Gastrocnemius medialis (tissue), 4 donors: ENCODE measurements around the gene EDARADD.

Experiments used
- CTCF ChIP-seq, 5 experiments: fragments of 450-650 bp in 3 of 5; fragments of 200-600 bp in 2 of 5; sonication (generic) in 2 of 5; IDR thresholded peaks in 4 of 5; conservative IDR thresholded peaks in 1 of 5; 1 replicate in 4 of 5; 2 replicates in 1 of 5; pipeline ENCODE4 v1.5.1; 2016 to 2019; ENCODE audit warnings: antibody characterized with exemption in 5 of 5, mild to moderate bottlenecking in 3 of 5, moderate library complexity in 3 of 5
- POLR2A ChIP-seq, 2 donors: fragments of 450-650 bp; IDR thresholded peaks; one replicate each; pipeline ENCODE4 v1.6.1; 2017; ENCODE audit warnings: antibody characterized with exemption in 2 of 2, mild to moderate bottlenecking in 2 of 2, moderate library complexity in 2 of 2

- no peak for TF ChIP-seq CTCF (IDR thresholded peaks at IDR 0.05 in 4 of 5, conservative IDR thresholded peaks at IDR 0.05 in 1 of 5)
- TF ChIP-seq POLR2A (IDR thresholded peaks at IDR 0.05), result no peak
Measured at GRCh38 chr1:236348071-236348470, 46.0 kb upstream of the EDARADD start.
